LNCaP clone FGC (cell line): ENCODE results near the gene ANOS1.
"Not testable (repeated sequence)": the region's sequence is repeated elsewhere in the genome, so short reads cannot be mapped to it uniquely, and the experiment has no call there.

Experiments used
- DNase-seq: peaks from one replicate; pipeline ENCODE4 v3.0.0-alpha.2; 2011; ENCODE audit warnings: low read depth
- H3K4me3 ChIP-seq: 2 replicates; pipeline ENCODE4 v1.5.1; 2011; ENCODE audit warnings: mild to moderate bottlenecking, low read depth, low read length, control low read depth
- TF ChIP-seq, protein P1 (sequence below): IDR thresholded peaks from 2 replicates; pipeline ENCODE4 v1.5.1; 2012; ENCODE audit warnings: mild to moderate bottlenecking; ENCODE audit not compliant: control insufficient read depth, insufficient read depth; ENCODE audit errors: extremely low read depth

The ANOS1 gene

DNA sequence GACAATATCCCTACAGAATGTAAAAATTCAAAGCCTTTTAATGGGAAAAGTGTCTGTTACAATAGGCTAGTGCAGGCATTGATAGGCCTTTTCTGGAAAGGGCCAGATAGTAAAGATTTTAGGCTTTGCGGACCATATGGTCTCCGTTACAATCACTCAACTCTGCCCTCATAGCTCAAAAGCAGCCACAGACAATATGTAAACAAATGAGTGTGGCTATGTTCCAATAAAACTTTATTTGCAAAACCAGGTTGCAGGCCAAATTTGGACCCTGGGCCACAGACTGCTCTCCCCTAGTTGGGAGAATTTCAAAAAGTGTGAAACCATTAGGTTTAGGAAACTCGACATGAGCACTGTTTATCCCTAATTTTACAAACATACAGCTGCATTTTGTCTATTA lies 155.1 kb downstream of the ANOS1 start:
- no peak overlapping the region for H3K4me3 ChIP-seq
- DNase-seq, result no peak
- TF ChIP-seq, protein P1, sequence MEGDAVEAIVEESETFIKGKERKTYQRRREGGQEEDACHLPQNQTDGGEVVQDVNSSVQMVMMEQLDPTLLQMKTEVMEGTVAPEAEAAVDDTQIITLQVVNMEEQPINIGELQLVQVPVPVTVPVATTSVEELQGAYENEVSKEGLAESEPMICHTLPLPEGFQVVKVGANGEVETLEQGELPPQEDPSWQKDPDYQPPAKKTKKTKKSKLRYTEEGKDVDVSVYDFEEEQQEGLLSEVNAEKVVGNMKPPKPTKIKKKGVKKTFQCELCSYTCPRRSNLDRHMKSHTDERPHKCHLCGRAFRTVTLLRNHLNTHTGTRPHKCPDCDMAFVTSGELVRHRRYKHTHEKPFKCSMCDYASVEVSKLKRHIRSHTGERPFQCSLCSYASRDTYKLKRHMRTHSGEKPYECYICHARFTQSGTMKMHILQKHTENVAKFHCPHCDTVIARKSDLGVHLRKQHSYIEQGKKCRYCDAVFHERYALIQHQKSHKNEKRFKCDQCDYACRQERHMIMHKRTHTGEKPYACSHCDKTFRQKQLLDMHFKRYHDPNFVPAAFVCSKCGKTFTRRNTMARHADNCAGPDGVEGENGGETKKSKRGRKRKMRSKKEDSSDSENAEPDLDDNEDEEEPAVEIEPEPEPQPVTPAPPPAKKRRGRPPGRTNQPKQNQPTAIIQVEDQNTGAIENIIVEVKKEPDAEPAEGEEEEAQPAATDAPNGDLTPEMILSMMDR, result no peak

- DNase-seq, result no peak
- no peak overlapping the region for H3K4me3 ChIP-seq
- TF ChIP-seq, protein P1, result no peak
Measured at GRCh38 chrX:8565729-8566128, 166.2 kb downstream of the ANOS1 start.

DNA sequence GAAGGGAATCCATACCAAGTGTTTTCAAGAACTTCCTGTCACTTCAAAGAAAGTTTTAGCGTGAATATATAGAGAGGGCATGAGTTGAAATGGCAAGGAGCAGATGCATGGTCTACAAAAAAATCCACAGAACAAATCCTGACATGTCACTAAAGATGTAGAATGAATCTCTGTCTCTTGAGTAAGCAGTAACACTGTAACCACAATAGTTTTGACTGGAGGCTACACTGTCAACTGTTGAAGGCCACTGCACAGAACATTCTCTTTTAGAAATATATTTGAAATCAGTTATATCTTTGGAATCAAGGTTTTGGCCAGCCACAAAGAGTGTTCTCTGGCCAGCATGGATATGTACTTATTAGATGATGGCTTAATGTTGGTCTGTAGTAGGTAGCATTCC lies 183.5 kb downstream of the ANOS1 start:
- no peak for DNase-seq
- no peak overlapping the region for H3K4me3 ChIP-seq
- TF ChIP-seq, protein P1, result no peak

GRCh38 chrX:8546715-8547114 lies 185.2 kb downstream of the ANOS1 start:
- DNase-seq, result no peak
- no peak overlapping the region for H3K4me3 ChIP-seq
- TF ChIP-seq, protein P1, result no peak

DNA sequence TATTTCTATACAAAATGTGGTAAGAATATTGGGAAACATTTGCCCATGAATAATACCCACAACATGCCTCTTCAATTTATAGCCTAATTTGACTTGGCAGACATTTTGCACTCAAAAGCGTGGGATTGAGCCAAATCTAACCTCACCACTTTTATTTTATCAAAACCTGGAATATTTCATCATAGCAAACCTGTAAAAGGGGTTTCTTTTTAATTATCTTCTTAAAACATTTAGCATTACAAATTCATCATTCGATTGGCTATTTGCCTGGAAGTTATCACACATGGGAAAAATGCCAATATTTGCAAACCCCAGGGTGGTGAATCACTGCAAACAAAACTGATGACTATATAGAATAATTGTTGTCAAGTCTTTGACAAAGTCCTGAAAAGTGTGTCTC lies 211.1 kb downstream of the ANOS1 start:
- no peak overlapping the region for H3K4me3 ChIP-seq
- no peak for DNase-seq
- TF ChIP-seq, protein P1, result no peak

DNA sequence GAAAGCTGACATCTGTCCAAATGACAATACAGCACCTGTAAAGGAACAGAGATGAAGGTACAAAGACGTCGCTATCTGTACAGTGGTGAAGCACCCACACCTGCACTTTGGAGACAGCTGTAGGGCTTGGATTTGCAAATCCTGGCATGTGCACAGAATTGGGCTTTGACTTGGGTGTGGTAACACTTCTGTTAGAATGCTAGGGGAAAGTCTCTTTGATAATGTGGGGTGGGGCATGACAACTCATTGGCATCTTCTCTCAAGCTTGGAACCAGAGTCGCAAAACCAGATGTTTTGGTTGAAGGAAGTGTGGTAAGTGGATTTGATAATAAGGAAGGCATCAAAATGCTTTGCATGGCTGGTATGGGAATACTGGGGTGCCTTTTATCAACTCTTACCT lies 211.8 kb downstream of the ANOS1 start:
- DNase-seq, result no peak
- TF ChIP-seq, protein P1, result no peak
- H3K4me3 ChIP-seq, result no peak overlapping the region

DNA sequence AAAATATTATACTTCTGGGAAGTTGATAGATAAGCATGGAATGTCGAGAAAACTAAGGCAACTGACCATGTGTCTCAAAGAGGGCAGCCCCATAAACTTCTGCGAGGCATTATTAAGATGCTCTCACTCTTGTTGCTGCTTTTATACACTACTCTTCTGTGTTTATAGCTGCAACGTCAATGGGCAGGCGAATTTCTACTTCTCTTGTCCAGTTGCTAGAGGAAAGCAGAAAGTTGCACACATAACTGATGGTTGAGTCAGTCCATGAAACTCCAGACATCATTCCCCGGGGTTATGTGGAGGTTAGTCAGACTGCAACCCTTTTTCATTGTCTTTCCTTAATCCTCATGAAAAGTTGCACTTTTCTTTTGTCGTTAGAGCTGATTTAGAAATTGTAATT lies 227.5 kb downstream of the ANOS1 start:
- TF ChIP-seq, protein P1, result no peak
- no peak overlapping the region for H3K4me3 ChIP-seq
- DNase-seq, result no peak

DNA sequence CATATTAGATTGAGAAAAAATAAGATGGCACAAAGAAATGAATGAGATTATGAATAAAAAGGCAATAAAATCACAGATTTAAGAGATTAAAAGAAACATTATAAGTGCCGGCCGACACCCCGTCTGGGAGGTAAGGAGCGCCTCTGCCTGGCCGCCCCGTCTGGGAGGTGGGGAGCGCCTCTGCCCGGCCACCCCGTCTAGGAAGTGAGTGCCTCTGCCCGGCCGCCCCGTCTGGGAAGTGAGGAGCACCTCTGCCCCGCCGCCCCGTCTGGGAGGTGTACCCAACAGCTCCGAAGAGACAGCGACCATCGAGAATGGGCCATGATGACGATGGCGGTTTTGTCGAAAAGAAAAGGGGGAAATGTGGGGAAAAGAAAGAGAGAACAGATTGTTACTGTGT lies 229.8 kb downstream of the ANOS1 start:
- not testable (repeated sequence) for H3K4me3 ChIP-seq, DNase-seq
